Endothelial cell of hepatic sinusoid (primary cell): ENCODE measurements around the gene NFIA.

ENCODE experiments used
- in situ Hi-C: cut with HindIII; loops from 2 replicates; pipeline ENCODE4 v1.10.0; 2017; ENCODE audit warnings: low sequenced_read_pairs

NFIA gene

DNA sequence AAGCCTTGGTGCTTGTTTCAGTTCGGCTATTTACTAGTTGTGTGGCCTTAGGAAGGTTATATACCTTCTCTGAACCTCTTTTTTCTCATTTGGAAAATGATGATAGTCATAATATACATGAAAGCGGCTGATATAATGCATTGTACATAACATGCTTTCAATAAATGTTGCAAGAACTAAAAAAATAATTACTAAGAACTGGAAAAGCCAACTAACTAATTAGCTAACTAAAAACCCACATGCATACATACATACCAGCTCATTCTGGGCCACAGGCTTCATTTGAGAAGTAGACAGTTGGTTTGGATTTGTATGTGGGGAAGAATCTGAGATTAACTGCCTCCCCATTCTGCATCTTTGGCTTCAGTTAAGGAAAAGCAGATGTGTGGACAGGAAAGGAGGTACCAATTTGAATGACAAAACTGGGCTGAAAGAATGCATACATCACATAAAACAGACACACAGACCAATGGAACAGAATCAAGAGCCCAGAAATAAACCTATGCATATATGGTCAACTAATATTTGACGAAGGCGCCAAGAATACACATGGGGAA, 424.7 kb downstream of the NFIA start:
- in situ Hi-C loops = loop anchor here (5.0 kb wide), 1 partner anchor 35 kb away; no protein-coding TSS in a partner anchor
